Measurements from ENCODE around the gene ZFP1. TPM values are rescaled to one million over a fixed set of nuclear protein-coding genes. Genes with fewer than 3 reads are reported as not detected.

The ZFP1 gene
- total RNA-seq, 4 donors from 2014 or later = 9.8 to 18.4 (median 15.4) TPM

GRCh38 chr16:75152635-75153034 lies 4.3 kb downstream of the ZFP1 start:
- peaks cover 0 to 44% of the 10 kb centered on the region in 2 donors for H3K36me3 ChIP-seq
- H3K9me3 ChIP-seq = peaks cover 0 to 19% (median 0%) of the 10 kb centered on the region in 3 donors
- H3K27ac ChIP-seq = no peak overlapping the region
- TF ChIP-seq POLR2AphosphoS5 (IDR thresholded peaks at IDR 0.05) (no peak), POLR2A (IDR thresholded peaks at IDR 0.05) (no peak), EP300 (IDR thresholded peaks at IDR 0.05) (no peak)
- TF ChIP-seq, protein P1, sequence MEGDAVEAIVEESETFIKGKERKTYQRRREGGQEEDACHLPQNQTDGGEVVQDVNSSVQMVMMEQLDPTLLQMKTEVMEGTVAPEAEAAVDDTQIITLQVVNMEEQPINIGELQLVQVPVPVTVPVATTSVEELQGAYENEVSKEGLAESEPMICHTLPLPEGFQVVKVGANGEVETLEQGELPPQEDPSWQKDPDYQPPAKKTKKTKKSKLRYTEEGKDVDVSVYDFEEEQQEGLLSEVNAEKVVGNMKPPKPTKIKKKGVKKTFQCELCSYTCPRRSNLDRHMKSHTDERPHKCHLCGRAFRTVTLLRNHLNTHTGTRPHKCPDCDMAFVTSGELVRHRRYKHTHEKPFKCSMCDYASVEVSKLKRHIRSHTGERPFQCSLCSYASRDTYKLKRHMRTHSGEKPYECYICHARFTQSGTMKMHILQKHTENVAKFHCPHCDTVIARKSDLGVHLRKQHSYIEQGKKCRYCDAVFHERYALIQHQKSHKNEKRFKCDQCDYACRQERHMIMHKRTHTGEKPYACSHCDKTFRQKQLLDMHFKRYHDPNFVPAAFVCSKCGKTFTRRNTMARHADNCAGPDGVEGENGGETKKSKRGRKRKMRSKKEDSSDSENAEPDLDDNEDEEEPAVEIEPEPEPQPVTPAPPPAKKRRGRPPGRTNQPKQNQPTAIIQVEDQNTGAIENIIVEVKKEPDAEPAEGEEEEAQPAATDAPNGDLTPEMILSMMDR (IDR thresholded peaks at IDR 0.05) = no peak
- ATAC-seq = no peak
- H3K4me3 ChIP-seq = no peak overlapping the region
- no peaks in the 10 kb centered on the region for H3K27me3 ChIP-seq
- H3K4me1 ChIP-seq = peaks cover 0 to 12% (median 0%) of the 10 kb centered on the region in 3 donors

DNA sequence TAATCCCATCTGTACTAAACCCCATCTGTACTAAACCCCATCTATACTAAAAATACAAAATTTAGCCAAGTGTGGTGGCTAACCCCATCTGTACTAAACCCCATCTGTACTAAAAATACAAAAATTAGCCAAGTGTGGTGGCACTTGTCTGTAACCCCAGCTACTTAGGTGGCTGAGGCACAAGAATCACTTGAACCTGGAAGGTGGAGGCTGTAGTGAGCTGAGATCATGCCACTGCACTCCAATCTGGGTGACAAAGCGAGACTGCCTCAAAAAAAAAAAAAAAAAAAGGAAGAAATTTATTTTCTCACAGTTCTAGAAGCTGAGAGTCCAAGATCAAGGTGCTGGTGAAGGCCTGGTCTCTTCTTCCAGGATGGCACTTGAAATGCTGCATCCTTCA lies 12.1 kb downstream of the ZFP1 start:
- TF ChIP-seq, protein P1 (IDR thresholded peaks at IDR 0.05) = no peak
- TF ChIP-seq POLR2AphosphoS5 (IDR thresholded peaks at IDR 0.05) (no peak), POLR2A (IDR thresholded peaks at IDR 0.05) (no peak), EP300 (IDR thresholded peaks at IDR 0.05) (no peak)
- Histone ChIP-seq H3K27ac (no peak overlapping the region), H3K27me3 (no peaks in the 10 kb centered on the region), H3K9me3 (no peaks in the 10 kb centered on the region), H3K4me3 (no peak overlapping the region), H3K4me1 (no peaks in the 10 kb centered on the region), H3K36me3 (peaks cover 0 to 39% of the 10 kb centered on the region in 2 donors)
- no CpG with 5 or more reads among the region's 1 CpG for WGBS, 2 donors (ENCODE audit: low coverage in 1 of 2)
- no peak for ATAC-seq

DNA sequence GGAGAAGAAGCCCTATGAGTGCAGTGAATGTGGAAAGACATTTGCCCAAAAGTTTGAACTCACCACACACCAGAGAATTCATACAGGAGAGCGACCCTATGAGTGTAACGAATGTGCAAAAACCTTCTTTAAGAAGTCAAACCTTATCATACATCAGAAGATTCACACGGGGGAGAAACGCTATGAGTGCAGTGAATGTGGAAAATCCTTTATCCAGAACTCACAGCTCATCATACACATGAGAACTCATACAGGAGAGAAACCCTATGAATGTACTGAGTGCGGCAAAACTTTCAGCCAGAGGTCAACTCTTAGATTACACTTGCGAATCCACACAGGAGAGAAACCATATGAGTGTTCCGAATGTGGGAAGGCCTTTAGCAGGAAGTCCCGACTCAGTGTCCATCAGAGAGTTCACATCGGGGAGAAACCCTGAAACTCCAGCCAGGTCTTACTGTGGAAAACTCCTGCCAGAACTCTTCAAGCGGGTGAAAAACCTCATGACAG lies 21.6 kb downstream of the ZFP1 start:
- peaks cover 5 to 68% of the 10 kb centered on the region in 2 donors for H3K36me3 ChIP-seq
- no peak overlapping the region for H3K4me3 ChIP-seq
- no peak for TF ChIP-seq POLR2AphosphoS5 (IDR thresholded peaks at IDR 0.05)
- TF ChIP-seq, protein P1 (IDR thresholded peaks at IDR 0.05) = no peak
- TF ChIP-seq EP300 (IDR thresholded peaks at IDR 0.05) = no peak
- TF ChIP-seq POLR2A (IDR thresholded peaks at IDR 0.05) = no peak
- H3K27me3 ChIP-seq = no peaks in the 10 kb centered on the region
- H3K9me3 ChIP-seq = peaks cover 0 to 20% (median 0%) of the 10 kb centered on the region in 3 donors
- ATAC-seq = no peak
- no peaks in the 10 kb centered on the region for H3K4me1 ChIP-seq
- H3K27ac ChIP-seq = no peak overlapping the region
- 94 to 95% methylated on average over 8 to 9 of the region's 10 CpGs for WGBS, 2 donors (ENCODE audit: low coverage in 1 of 2)

DNA sequence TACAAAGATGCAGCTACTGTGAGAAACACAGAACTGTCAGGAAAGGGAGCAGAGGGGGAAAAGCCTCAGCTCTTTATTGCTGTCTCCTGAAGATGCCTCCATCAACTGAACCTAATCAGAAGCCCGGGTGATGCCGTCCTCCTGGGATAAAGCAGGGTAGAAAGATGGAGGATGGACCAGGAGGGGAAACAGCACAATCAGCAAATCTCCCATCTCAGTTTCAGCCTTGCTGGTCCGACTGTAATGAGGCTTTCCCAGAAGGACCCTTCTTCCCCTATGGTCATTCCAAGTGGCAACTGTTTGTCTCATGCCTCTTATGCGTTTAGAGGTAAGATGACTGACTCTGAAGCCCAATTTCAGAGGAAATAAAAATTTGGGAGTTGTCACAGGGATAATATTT lies 24.3 kb downstream of the ZFP1 start:
- no peaks in the 10 kb centered on the region for H3K4me1 ChIP-seq
- ATAC-seq = no peak
- 92 to 96% methylated on average over 4 of the region's 4 CpGs for WGBS, 2 donors (ENCODE audit: low coverage in 1 of 2)
- H3K4me3 ChIP-seq = no peak overlapping the region
- no peak for TF ChIP-seq POLR2AphosphoS5 (IDR thresholded peaks at IDR 0.05)
- TF ChIP-seq, protein P1 (IDR thresholded peaks at IDR 0.05) = no peak
- TF ChIP-seq EP300 (IDR thresholded peaks at IDR 0.05) = no peak
- peaks cover 0 to 45% (median 0%) of the 10 kb centered on the region in 3 donors for H3K9me3 ChIP-seq
- no peak overlapping the region for H3K27ac ChIP-seq
- no peaks in the 10 kb centered on the region for H3K27me3 ChIP-seq
- peaks cover 5 to 44% of the 10 kb centered on the region in 2 donors for H3K36me3 ChIP-seq

DNA sequence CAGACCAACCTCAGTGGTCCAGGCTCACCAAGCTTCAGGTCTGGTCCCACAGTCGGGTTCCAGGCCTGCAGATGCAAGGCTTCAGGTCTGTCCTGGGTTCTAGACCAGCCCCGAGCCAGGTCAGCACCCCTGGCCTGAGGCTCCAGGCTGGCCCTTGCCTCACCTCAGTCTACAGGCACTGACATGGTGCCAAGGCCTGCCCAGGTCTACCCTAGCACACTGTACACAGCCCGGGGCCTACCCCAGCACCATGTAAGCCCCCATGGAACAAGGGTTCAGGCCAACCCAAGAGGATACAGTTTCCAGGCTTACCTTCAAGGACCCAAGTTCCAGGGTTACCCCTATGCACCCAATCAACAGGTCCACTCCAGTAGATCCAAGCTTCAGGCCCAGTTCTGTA lies 26.8 kb downstream of the ZFP1 start:
- H3K9me3 ChIP-seq = peaks cover 0 to 30% (median 0%) of the 10 kb centered on the region in 3 donors
- no peak for ATAC-seq
- no CpG with 5 or more reads among the region's 3 CpGs for WGBS, 2 donors (ENCODE audit: low coverage in 1 of 2)

More for the DNA sequence above, 26.8 kb downstream of the ZFP1 start:
- H3K27me3 ChIP-seq = no peaks in the 10 kb centered on the region
- H3K27ac ChIP-seq = no peak overlapping the region
- no peak overlapping the region for H3K4me3 ChIP-seq
- TF ChIP-seq POLR2AphosphoS5 (IDR thresholded peaks at IDR 0.05) = no peak
- no peak for TF ChIP-seq EP300 (IDR thresholded peaks at IDR 0.05)
- TF ChIP-seq, protein P1 (IDR thresholded peaks at IDR 0.05) = no peak
- TF ChIP-seq POLR2A (IDR thresholded peaks at IDR 0.05) = no peak
- no peaks in the 10 kb centered on the region for H3K4me1 ChIP-seq
- H3K36me3 ChIP-seq = peaks cover 0 to 20% of the 10 kb centered on the region in 2 donors
